B cell (primary cell): ENCODE results near the gene CORO2B. TPM values are rescaled to one million over a fixed set of nuclear protein-coding genes. Genes with fewer than 3 reads are reported as not detected.
A peak's percentile ranks its signal among the peaks of the same experiment; 100 is the strongest.
"Not testable (repeated sequence)": the region's sequence is repeated elsewhere in the genome, so short reads cannot be mapped to it uniquely, and the experiment has no call there.

Source experiments
- ATAC-seq: fragments of 200-7000 bp; cut with Tn5 transposase; one replicate; pipeline ENCODE4 v1.10.0; 2021; ENCODE audit warnings: low read depth, mild to moderate bottlenecking, moderate number of reproducible peaks, moderate library complexity
- CTCF ChIA-PET: fragments of 350-600 bp; sonication (Branson Sonifier 250); formaldehyde crosslinking; loops from one replicate; lab custom pipeline; 2021; ENCODE audit warnings: antibody characterized with exemption, inconsistent platforms; lab: Charles Lee
- POLR2A ChIA-PET: fragments of 350-600 bp; sonication (Branson Sonifier 250); formaldehyde crosslinking; loops from one replicate; lab custom pipeline; 2021; ENCODE audit warnings: antibody characterized with exemption; lab: Charles Lee
- DNase-seq: peaks from one replicate; pipeline ENCODE4 v3.0.0; 2013
- H2AFZ ChIP-seq: 2 replicates; pipeline ENCODE4 v1.6.1; 2012; ENCODE audit warnings: mild to moderate bottlenecking, low read depth, low read length; ENCODE audit not compliant: insufficient read depth, poor library complexity, severe bottlenecking
- H3K27ac ChIP-seq, 2 donors: 1 replicate in 1 of 2; 2 replicates in 1 of 2; pipeline ENCODE4 v1.5.1; 2012 to 2013; ENCODE audit warnings: low read length in 2 of 2, mild to moderate bottlenecking in 2 of 2, moderate library complexity in 1 of 2
- H3K27me3 ChIP-seq, 4 experiments: fragments of 200-600 bp in 1 of 4; sonication (generic) in 1 of 4; replicated peaks in 1 of 4; 1 replicate in 2 of 4; 2 replicates in 2 of 4; pipeline versions ENCODE4 v1.6.1 to v1.7.0; 2013 to 2016; ENCODE audit warnings: low read length in 3 of 4, mild to moderate bottlenecking in 2 of 4, mixed read lengths in 1 of 4, moderate library complexity in 1 of 4; ENCODE audit not compliant: insufficient read depth in 4 of 4, control insufficient read depth in 3 of 4; ENCODE audit errors: control extremely low read depth in 1 of 4
- H3K36me3 ChIP-seq, 2 experiments: replicated peaks in 1 of 2; 1 replicate in 1 of 2; 2 replicates in 1 of 2; pipeline versions ENCODE4 v1.6.1 to v1.7.1; 2013; ENCODE audit warnings: low read length in 1 of 2; ENCODE audit not compliant: insufficient read depth in 2 of 2, control insufficient read depth in 1 of 2; ENCODE audit errors: control extremely low read depth in 1 of 2, extremely low read depth in 1 of 2
- H3K4me1 ChIP-seq, 2 donors: fragments of 200-600 bp in 1 of 2; sonication (generic) in 1 of 2; 1 replicate in 1 of 2; 2 replicates in 1 of 2; pipeline versions ENCODE4 v1.5.1 to v1.6.1; 2013 to 2017; ENCODE audit warnings: low read length in 2 of 2; ENCODE audit not compliant: control insufficient read depth in 2 of 2, insufficient read depth in 2 of 2
- H3K4me2 ChIP-seq: replicated peaks from 2 replicates; pipeline ENCODE3; 2012; ENCODE audit warnings: mild to moderate bottlenecking, low read depth, low read length; ENCODE audit not compliant: poor library complexity, severe bottlenecking
- H3K4me3 ChIP-seq, 5 experiments: fragments of 200-600 bp in 1 of 5; sonication (generic) in 1 of 5; 1 replicate in 3 of 5; 2 replicates in 2 of 5; pipeline versions ENCODE4 v1.5.1 to v1.7.0; 2011 to 2016; ENCODE audit warnings: low read length in 4 of 5, mild to moderate bottlenecking in 4 of 5, low read depth in 2 of 5, control low read depth in 1 of 5, moderate library complexity in 1 of 5; ENCODE audit not compliant: insufficient read depth in 1 of 5; ENCODE audit errors: control extremely low read depth in 1 of 5, extremely low read depth in 1 of 5
- H3K79me2 ChIP-seq: fragments of 200-600 bp; sonication (generic); one replicate; pipeline ENCODE4 v1.6.0; 2016; ENCODE audit warnings: low read length; ENCODE audit not compliant: control insufficient read depth, insufficient read depth
- H3K9ac ChIP-seq: fragments of 200-600 bp; sonication (generic); 2 replicates; pipeline ENCODE4 v1.6.1; 2017; ENCODE audit warnings: mild to moderate bottlenecking, low read length, moderate library complexity
- H3K9me3 ChIP-seq, 3 donors: one replicate each; pipeline versions ENCODE4 v1.6.1 to v1.7.1; 2013; ENCODE audit warnings: low read length in 2 of 3; ENCODE audit not compliant: control insufficient read depth in 2 of 3, insufficient read depth in 1 of 3; ENCODE audit errors: control extremely low read depth in 1 of 3
- H4K20me1 ChIP-seq: 2 replicates; pipeline ENCODE4 v1.6.0; 2012; ENCODE audit warnings: mild to moderate bottlenecking, low read length; ENCODE audit not compliant: insufficient read depth, control insufficient read depth, poor library complexity, severe bottlenecking
- H3K27ac Mint-ChIP-seq: one replicate; pipeline ENCODE4 v1.8.0; 2021; ENCODE audit warnings: mixed read lengths
- H3K27me3 Mint-ChIP-seq: one replicate; pipeline ENCODE4 v1.8.0; 2021; ENCODE audit warnings: mixed read lengths
- H3K4me1 Mint-ChIP-seq: one replicate; pipeline ENCODE4 v1.8.0; 2021; ENCODE audit warnings: mixed read lengths
- H3K4me3 Mint-ChIP-seq: one replicate; pipeline ENCODE4 v1.8.0; 2021; ENCODE audit warnings: mixed read lengths
- H3K9me3 Mint-ChIP-seq: one replicate; pipeline ENCODE4 v1.8.0; 2022; ENCODE audit warnings: mixed read lengths; ENCODE audit not compliant: insufficient read depth
- EZH2 ChIP-seq: IDR thresholded peaks from 2 replicates; pipeline ENCODE4 v1.6.1; 2012; ENCODE audit warnings: borderline replicate concordance, low read depth, mild to moderate bottlenecking, moderate library complexity, low read length; ENCODE audit not compliant: insufficient read depth, poor library complexity, severe bottlenecking
- WGBS: methylation state at CpG from one replicate; pipeline ENCODE4 v1.1.5; 2013; ENCODE audit warnings: missing lambda C conversion rate; ENCODE audit not compliant: insufficient coverage; 5-methylcytosine and 5-hydroxymethylcytosine counted together
- intact Hi-C: fragments of 100-400 bp; cut with micrococcal nuclease; formaldehyde crosslinking; loops from one replicate; pipeline ENCODE4 v1.10.0; 2022
- polyA plus RNA-seq: library from polyadenylated mRNA; depleted of rRNA; stranded (reverse); fragments of >200 nt; gene quantifications from 2 replicates; pipeline ENCODE4 v1.2.3, GENCODE V29; 2012
- total RNA-seq, 2 donors: library from RNA; stranded (reverse); fragments of 120-200 nt in 1 of 2; gene quantifications; 1 replicate in 1 of 2; 2 replicates in 1 of 2; pipeline versions ENCODE4 v1.2.3 to v1.2.4, GENCODE V29; 2013 to 2022
- TF ChIP-seq, protein P1 (sequence below): fragments of 200-600 bp; IDR thresholded peaks from one replicate; pipeline ENCODE4 v1.8.0; 2022; ENCODE audit warnings: antibody characterized with exemption, mild to moderate bottlenecking

The CORO2B gene
- total and polyA plus RNA-seq, 2 donors (not counting 1 experiment from before 2014, with no cell fraction given): 9.5 to 11.3 TPM

DNA sequence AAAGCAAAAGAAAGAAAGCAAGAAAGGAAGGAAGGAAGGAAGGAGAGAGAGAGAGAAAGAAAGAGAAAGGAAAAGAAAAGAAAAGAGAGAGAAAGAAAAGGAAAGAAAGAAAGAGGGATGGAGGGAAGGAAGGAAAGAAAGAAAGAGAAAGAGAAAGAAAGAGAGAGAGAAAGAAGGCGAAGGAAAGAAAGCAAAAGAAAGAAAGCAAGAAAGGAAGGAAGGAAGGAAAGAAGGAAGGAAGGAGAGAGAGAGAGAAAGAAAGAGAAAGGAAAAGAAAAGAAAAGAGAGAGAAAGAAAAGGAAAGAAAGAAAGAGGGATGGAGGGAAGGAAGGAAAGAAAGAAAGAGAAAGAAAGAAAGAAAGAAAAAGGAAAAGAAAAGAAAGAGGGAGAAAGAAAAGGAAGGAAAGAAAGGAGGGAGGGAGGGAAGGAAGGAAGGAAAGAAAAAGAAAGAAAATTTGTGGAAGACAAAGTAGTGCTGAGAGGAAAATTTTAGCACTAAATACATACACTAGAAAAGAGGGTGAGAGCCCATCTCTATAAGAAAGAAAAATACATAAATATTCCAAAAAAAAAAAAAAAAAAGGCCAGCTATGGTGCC, 181.3 kb downstream of the CORO2B start:
- H3K4me2 ChIP-seq, ATAC-seq, H3K4me1 Mint-ChIP-seq, H3K9me3 ChIP-seq, H3K9ac ChIP-seq, DNase-seq, H3K4me3 ChIP-seq, H3K79me2 ChIP-seq, H4K20me1 ChIP-seq, H3K27ac Mint-ChIP-seq, intact Hi-C loops, H3K27me3 ChIP-seq, H3K36me3 ChIP-seq, H3K9me3 Mint-ChIP-seq, H2AFZ ChIP-seq, H3K4me1 ChIP-seq, H3K4me3 Mint-ChIP-seq, POLR2A ChIA-PET, H3K27ac ChIP-seq: not testable (repeated sequence)
- WGBS: 100% methylated on average over 1 of the region's 1 CpG
- H3K27me3 Mint-ChIP-seq: peaks cover 21% of the 10 kb centered on the region
- TF ChIP-seq, protein P1, sequence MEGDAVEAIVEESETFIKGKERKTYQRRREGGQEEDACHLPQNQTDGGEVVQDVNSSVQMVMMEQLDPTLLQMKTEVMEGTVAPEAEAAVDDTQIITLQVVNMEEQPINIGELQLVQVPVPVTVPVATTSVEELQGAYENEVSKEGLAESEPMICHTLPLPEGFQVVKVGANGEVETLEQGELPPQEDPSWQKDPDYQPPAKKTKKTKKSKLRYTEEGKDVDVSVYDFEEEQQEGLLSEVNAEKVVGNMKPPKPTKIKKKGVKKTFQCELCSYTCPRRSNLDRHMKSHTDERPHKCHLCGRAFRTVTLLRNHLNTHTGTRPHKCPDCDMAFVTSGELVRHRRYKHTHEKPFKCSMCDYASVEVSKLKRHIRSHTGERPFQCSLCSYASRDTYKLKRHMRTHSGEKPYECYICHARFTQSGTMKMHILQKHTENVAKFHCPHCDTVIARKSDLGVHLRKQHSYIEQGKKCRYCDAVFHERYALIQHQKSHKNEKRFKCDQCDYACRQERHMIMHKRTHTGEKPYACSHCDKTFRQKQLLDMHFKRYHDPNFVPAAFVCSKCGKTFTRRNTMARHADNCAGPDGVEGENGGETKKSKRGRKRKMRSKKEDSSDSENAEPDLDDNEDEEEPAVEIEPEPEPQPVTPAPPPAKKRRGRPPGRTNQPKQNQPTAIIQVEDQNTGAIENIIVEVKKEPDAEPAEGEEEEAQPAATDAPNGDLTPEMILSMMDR: peak; percentile 44
- CTCF ChIA-PET: interaction anchor here (1.0 to 1.9 kb wide), 2 partner anchors 21 to 210 kb away, joined by 3 to 4 read pairs; no protein-coding TSS in a partner anchor

DNA sequence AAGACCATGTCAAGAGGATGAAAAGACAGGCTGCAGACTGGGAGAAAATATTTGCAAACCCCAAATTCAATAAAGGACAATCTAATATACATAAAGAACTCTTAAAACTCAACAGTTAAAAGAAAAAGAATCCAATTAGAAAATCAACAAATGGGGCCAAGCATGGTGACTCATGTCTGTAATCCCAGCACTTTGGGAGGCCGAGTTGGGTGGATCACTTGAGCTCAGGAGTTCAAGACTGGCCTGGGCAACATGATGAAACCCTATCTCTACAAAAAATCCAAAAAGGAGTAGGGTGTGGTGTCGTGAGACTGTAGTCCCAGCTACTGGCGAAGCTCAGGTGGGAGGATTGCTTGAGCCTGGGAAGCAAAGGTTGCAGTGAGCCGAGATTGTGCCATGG, 184.3 kb downstream of the CORO2B start:
- H2AFZ ChIP-seq: no peak overlapping the region
- no peak overlapping the region for H3K27ac Mint-ChIP-seq
- WGBS: 83% methylated on average over 1 of the region's 4 CpGs
- POLR2A ChIA-PET: no interaction called here
- H3K27me3 Mint-ChIP-seq: peaks cover 19% of the 10 kb centered on the region
- H3K4me3 ChIP-seq: no peak overlapping the region
- no peaks in the 10 kb centered on the region for H3K4me1 Mint-ChIP-seq
- H3K27me3 ChIP-seq: peaks cover 0 to 2% (median 0%) of the 10 kb centered on the region in 4 experiments
- no peaks in the 10 kb centered on the region for H4K20me1 ChIP-seq
- H3K79me2 ChIP-seq: no peaks in the 10 kb centered on the region
- no peaks in the 10 kb centered on the region for H3K4me1 ChIP-seq
- TF ChIP-seq EZH2: no peak
- TF ChIP-seq, protein P1: no peak
- ATAC-seq (no peak), DNase-seq (no peak)
- CTCF ChIA-PET: interaction anchor here (0.7 to 1.4 kb wide), 4 partner anchors 11 to 562 kb away, joined by 3 to 5 read pairs (median 3); no protein-coding TSS in a partner anchor
- H3K4me3 Mint-ChIP-seq: no peak overlapping the region
- H3K36me3 ChIP-seq: no peaks in the 10 kb centered on the region
- no peaks in the 10 kb centered on the region for H3K9me3 Mint-ChIP-seq
- H3K4me2 ChIP-seq: no peak overlapping the region
- H3K9ac ChIP-seq: no peak overlapping the region
- no peak overlapping the region for H3K27ac ChIP-seq
- no peaks in the 10 kb centered on the region for H3K9me3 ChIP-seq
- intact Hi-C loops: no loop called here
